B cell (primary cell): ENCODE data around the gene GATA3. TPM values are rescaled to one million over a fixed set of nuclear protein-coding genes. Genes with fewer than 3 reads are reported as not detected.

Source experiments
- ATAC-seq: fragments of 200-7000 bp; cut with Tn5 transposase; one replicate; pipeline ENCODE4 v1.10.0; 2021; ENCODE audit warnings: low read depth, mild to moderate bottlenecking, moderate number of reproducible peaks, moderate library complexity
- CTCF ChIA-PET: fragments of 350-600 bp; sonication (Branson Sonifier 250); formaldehyde crosslinking; loops from one replicate; lab custom pipeline; 2021; ENCODE audit warnings: antibody characterized with exemption, inconsistent platforms; lab: Charles Lee
- POLR2A ChIA-PET: fragments of 350-600 bp; sonication (Branson Sonifier 250); formaldehyde crosslinking; loops from one replicate; lab custom pipeline; 2021; ENCODE audit warnings: antibody characterized with exemption; lab: Charles Lee
- DNase-seq: peaks from one replicate; pipeline ENCODE4 v3.0.0; 2013
- H2AFZ ChIP-seq: 2 replicates; pipeline ENCODE4 v1.6.1; 2012; ENCODE audit warnings: mild to moderate bottlenecking, low read depth, low read length; ENCODE audit not compliant: insufficient read depth, poor library complexity, severe bottlenecking
- H3K27ac ChIP-seq, 2 donors: 1 replicate in 1 of 2; 2 replicates in 1 of 2; pipeline ENCODE4 v1.5.1; 2012 to 2013; ENCODE audit warnings: low read length in 2 of 2, mild to moderate bottlenecking in 2 of 2, moderate library complexity in 1 of 2
- H3K27me3 ChIP-seq, 4 experiments: fragments of 200-600 bp in 1 of 4; sonication (generic) in 1 of 4; replicated peaks in 1 of 4; 1 replicate in 2 of 4; 2 replicates in 2 of 4; pipeline versions ENCODE4 v1.6.1 to v1.7.0; 2013 to 2016; ENCODE audit warnings: low read length in 3 of 4, mild to moderate bottlenecking in 2 of 4, mixed read lengths in 1 of 4, moderate library complexity in 1 of 4; ENCODE audit not compliant: insufficient read depth in 4 of 4, control insufficient read depth in 3 of 4; ENCODE audit errors: control extremely low read depth in 1 of 4
- H3K36me3 ChIP-seq, 2 experiments: replicated peaks in 1 of 2; 1 replicate in 1 of 2; 2 replicates in 1 of 2; pipeline versions ENCODE4 v1.6.1 to v1.7.1; 2013; ENCODE audit warnings: low read length in 1 of 2; ENCODE audit not compliant: insufficient read depth in 2 of 2, control insufficient read depth in 1 of 2; ENCODE audit errors: control extremely low read depth in 1 of 2, extremely low read depth in 1 of 2
- H3K4me1 ChIP-seq, 2 donors: fragments of 200-600 bp in 1 of 2; sonication (generic) in 1 of 2; 1 replicate in 1 of 2; 2 replicates in 1 of 2; pipeline versions ENCODE4 v1.5.1 to v1.6.1; 2013 to 2017; ENCODE audit warnings: low read length in 2 of 2; ENCODE audit not compliant: control insufficient read depth in 2 of 2, insufficient read depth in 2 of 2
- H3K4me2 ChIP-seq: replicated peaks from 2 replicates; pipeline ENCODE3; 2012; ENCODE audit warnings: mild to moderate bottlenecking, low read depth, low read length; ENCODE audit not compliant: poor library complexity, severe bottlenecking
- H3K4me3 ChIP-seq, 5 experiments: fragments of 200-600 bp in 1 of 5; sonication (generic) in 1 of 5; 1 replicate in 3 of 5; 2 replicates in 2 of 5; pipeline versions ENCODE4 v1.5.1 to v1.7.0; 2011 to 2016; ENCODE audit warnings: low read length in 4 of 5, mild to moderate bottlenecking in 4 of 5, low read depth in 2 of 5, control low read depth in 1 of 5, moderate library complexity in 1 of 5; ENCODE audit not compliant: insufficient read depth in 1 of 5; ENCODE audit errors: control extremely low read depth in 1 of 5, extremely low read depth in 1 of 5
- H3K79me2 ChIP-seq: fragments of 200-600 bp; sonication (generic); one replicate; pipeline ENCODE4 v1.6.0; 2016; ENCODE audit warnings: low read length; ENCODE audit not compliant: control insufficient read depth, insufficient read depth
- H3K9ac ChIP-seq: fragments of 200-600 bp; sonication (generic); 2 replicates; pipeline ENCODE4 v1.6.1; 2017; ENCODE audit warnings: mild to moderate bottlenecking, low read length, moderate library complexity
- H3K9me3 ChIP-seq, 3 donors: one replicate each; pipeline versions ENCODE4 v1.6.1 to v1.7.1; 2013; ENCODE audit warnings: low read length in 2 of 3; ENCODE audit not compliant: control insufficient read depth in 2 of 3, insufficient read depth in 1 of 3; ENCODE audit errors: control extremely low read depth in 1 of 3
- H4K20me1 ChIP-seq: 2 replicates; pipeline ENCODE4 v1.6.0; 2012; ENCODE audit warnings: mild to moderate bottlenecking, low read length; ENCODE audit not compliant: insufficient read depth, control insufficient read depth, poor library complexity, severe bottlenecking
- H3K27ac Mint-ChIP-seq: one replicate; pipeline ENCODE4 v1.8.0; 2021; ENCODE audit warnings: mixed read lengths
- H3K27me3 Mint-ChIP-seq: one replicate; pipeline ENCODE4 v1.8.0; 2021; ENCODE audit warnings: mixed read lengths
- H3K4me1 Mint-ChIP-seq: one replicate; pipeline ENCODE4 v1.8.0; 2021; ENCODE audit warnings: mixed read lengths
- H3K4me3 Mint-ChIP-seq: one replicate; pipeline ENCODE4 v1.8.0; 2021; ENCODE audit warnings: mixed read lengths
- H3K9me3 Mint-ChIP-seq: one replicate; pipeline ENCODE4 v1.8.0; 2022; ENCODE audit warnings: mixed read lengths; ENCODE audit not compliant: insufficient read depth
- EZH2 ChIP-seq: IDR thresholded peaks from 2 replicates; pipeline ENCODE4 v1.6.1; 2012; ENCODE audit warnings: borderline replicate concordance, low read depth, mild to moderate bottlenecking, moderate library complexity, low read length; ENCODE audit not compliant: insufficient read depth, poor library complexity, severe bottlenecking
- WGBS: methylation state at CpG from one replicate; pipeline ENCODE4 v1.1.5; 2013; ENCODE audit warnings: missing lambda C conversion rate; ENCODE audit not compliant: insufficient coverage; 5-methylcytosine and 5-hydroxymethylcytosine counted together
- intact Hi-C: fragments of 100-400 bp; cut with micrococcal nuclease; formaldehyde crosslinking; loops from one replicate; pipeline ENCODE4 v1.10.0; 2022
- polyA plus RNA-seq: library from polyadenylated mRNA; depleted of rRNA; stranded (reverse); fragments of >200 nt; gene quantifications from 2 replicates; pipeline ENCODE4 v1.2.3, GENCODE V29; 2012
- total RNA-seq, 2 donors: library from RNA; stranded (reverse); fragments of 120-200 nt in 1 of 2; gene quantifications; 1 replicate in 1 of 2; 2 replicates in 1 of 2; pipeline versions ENCODE4 v1.2.3 to v1.2.4, GENCODE V29; 2013 to 2022
- TF ChIP-seq, protein P1 (sequence below): fragments of 200-600 bp; IDR thresholded peaks from one replicate; pipeline ENCODE4 v1.8.0; 2022; ENCODE audit warnings: antibody characterized with exemption, mild to moderate bottlenecking

Gene GATA3
- total and polyA plus RNA-seq, 2 donors (not counting 1 experiment from before 2014, with no cell fraction given): 0.60 to 0.94 TPM

DNA sequence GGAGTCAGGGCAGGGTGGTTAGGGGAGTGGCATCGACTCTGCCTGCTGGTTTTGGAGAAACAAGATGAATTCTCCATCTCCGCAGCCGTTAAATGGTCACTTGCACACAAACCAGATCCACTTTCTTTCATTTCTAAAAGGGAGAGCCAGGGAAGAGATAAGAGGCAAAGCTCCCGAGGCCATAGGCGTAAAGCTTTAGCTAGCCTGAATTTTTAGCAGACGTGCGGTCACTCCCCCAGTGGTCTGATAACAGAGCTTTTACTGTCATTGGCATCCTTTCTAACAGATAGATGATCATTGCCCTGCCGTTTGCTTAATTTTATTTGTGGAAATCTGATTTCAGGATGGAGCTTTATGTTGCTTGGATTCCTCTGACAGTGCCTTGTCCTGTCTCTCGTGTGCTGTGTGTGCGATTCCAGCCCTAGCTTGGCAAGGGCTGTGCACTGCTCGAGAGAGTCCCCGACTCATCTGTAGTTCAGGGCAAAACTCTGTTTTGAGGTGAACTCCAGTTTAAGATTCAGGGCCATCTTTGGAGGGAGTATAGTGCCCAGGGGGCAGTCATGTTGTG lies 62.5 kb downstream of the GATA3 start:
- CTCF ChIA-PET: no interaction called here
- no peaks in the 10 kb centered on the region for H3K9me3 Mint-ChIP-seq
- TF ChIP-seq, protein P1, sequence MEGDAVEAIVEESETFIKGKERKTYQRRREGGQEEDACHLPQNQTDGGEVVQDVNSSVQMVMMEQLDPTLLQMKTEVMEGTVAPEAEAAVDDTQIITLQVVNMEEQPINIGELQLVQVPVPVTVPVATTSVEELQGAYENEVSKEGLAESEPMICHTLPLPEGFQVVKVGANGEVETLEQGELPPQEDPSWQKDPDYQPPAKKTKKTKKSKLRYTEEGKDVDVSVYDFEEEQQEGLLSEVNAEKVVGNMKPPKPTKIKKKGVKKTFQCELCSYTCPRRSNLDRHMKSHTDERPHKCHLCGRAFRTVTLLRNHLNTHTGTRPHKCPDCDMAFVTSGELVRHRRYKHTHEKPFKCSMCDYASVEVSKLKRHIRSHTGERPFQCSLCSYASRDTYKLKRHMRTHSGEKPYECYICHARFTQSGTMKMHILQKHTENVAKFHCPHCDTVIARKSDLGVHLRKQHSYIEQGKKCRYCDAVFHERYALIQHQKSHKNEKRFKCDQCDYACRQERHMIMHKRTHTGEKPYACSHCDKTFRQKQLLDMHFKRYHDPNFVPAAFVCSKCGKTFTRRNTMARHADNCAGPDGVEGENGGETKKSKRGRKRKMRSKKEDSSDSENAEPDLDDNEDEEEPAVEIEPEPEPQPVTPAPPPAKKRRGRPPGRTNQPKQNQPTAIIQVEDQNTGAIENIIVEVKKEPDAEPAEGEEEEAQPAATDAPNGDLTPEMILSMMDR: no peak
- no peak for TF ChIP-seq EZH2
- WGBS: 98% methylated on average over 8 of the region's 12 CpGs
- H3K4me3 Mint-ChIP-seq: no peak overlapping the region
- no peaks in the 10 kb centered on the region for H3K27me3 ChIP-seq
- no peaks in the 10 kb centered on the region for H3K9me3 ChIP-seq
- no peak overlapping the region for H3K27ac ChIP-seq
- no peak for DNase-seq
- intact Hi-C loops: no loop called here
- no peak for ATAC-seq
- H3K4me3 ChIP-seq: no peak overlapping the region
- no peak overlapping the region for H3K27ac Mint-ChIP-seq
- H3K4me1 ChIP-seq: no peaks in the 10 kb centered on the region
- no peaks in the 10 kb centered on the region for H3K79me2 ChIP-seq
- H3K27me3 Mint-ChIP-seq: peaks cover 10% of the 10 kb centered on the region
- H3K4me2 ChIP-seq: no peak overlapping the region
- H2AFZ ChIP-seq: no peak overlapping the region
- POLR2A ChIA-PET: no interaction called here
- H4K20me1 ChIP-seq: no peaks in the 10 kb centered on the region
- H3K4me1 Mint-ChIP-seq: no peaks in the 10 kb centered on the region
- H3K36me3 ChIP-seq: no peaks in the 10 kb centered on the region
- no peak overlapping the region for H3K9ac ChIP-seq

DNA sequence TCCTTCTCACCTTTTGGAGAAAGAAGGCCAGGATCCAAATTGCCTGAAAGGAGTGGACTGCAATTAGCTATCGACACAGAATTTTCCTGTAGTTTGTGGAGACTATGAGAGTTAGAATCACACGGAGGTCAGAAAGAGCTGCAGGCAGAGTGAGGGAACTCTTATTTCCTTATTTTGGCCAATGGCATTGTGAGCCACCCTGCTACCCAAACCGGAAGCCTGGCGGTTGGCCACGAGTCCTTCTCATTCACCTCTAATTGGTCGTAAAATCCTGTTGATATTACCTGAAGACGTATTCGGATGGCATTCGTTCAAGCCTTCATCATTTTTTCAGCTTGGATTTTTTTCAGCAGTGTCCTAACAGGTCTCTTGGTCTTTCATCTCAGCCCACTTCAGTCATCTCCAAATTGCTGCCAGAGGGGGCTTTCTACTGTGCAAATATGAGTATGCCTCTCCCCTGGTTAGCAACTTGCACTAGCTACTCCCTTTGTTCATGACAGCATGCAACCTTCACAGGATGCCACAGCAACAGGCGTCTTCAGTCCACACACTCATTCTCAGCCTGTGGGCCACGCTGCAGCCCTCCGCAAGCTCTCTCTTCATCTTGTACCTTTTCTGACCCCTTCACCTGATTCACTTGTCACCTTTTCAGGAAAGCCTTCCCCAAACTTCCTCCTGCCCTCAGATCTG lies 66.9 kb downstream of the GATA3 start:
- Histone ChIP-seq H4K20me1 (no peaks in the 10 kb centered on the region), H3K79me2 (no peaks in the 10 kb centered on the region), H3K27ac (no peak overlapping the region), H3K27me3 (no peaks in the 10 kb centered on the region), H3K9me3 (no peaks in the 10 kb centered on the region), H2AFZ (no peak overlapping the region), H3K36me3 (no peaks in the 10 kb centered on the region), H3K4me3 (no peak overlapping the region), H3K4me2 (no peak overlapping the region), H3K9ac (no peak overlapping the region), H3K4me1 (no peaks in the 10 kb centered on the region)
- TF ChIP-seq, protein P1: no peak
- no peak for TF ChIP-seq EZH2
- WGBS: 86% methylated on average over 7 of the region's 12 CpGs
- Mint-ChIP-seq H3K27me3 (peaks cover 5% of the 10 kb centered on the region), H3K9me3 (no peaks in the 10 kb centered on the region), H3K27ac (no peak overlapping the region), H3K4me1 (no peaks in the 10 kb centered on the region), H3K4me3 (no peak overlapping the region)
- POLR2A ChIA-PET: no interaction called here
- ATAC-seq: no peak
- no peak for DNase-seq
- intact Hi-C loops: no loop called here
- CTCF ChIA-PET: no interaction called here
